ENCODE data around the gene SCPEP1. TPM values are rescaled to one million over a fixed set of nuclear protein-coding genes. Genes with fewer than 3 reads are reported as not detected.

The SCPEP1 gene
- total and polyA plus RNA-seq, 10 of the 15 experiments (the other 5 are each of a cell fraction or from before 2014, with no cell fraction given) = 31.2 to 80.2 (median 40.7) TPM

- TF ChIP-seq BHLHE40 (IDR thresholded peaks at IDR 0.05; ENCODE audit: borderline replicate concordance in 1 of 2, low read depth in 2 of 2, low read length in 1 of 2) (no peak), STAT3 (IDR thresholded peaks at IDR 0.05; ENCODE audit: low read depth, low read length) (no peak), ESRRA (IDR thresholded peaks at IDR 0.05; ENCODE audit: low read length) (no peak)
These were observed 44.7 kb upstream of the SCPEP1 start (continued) for GRCh38 chr17:56933151-56933745.

- Histone ChIP-seq H3K4me1 (ENCODE audit: control insufficient read depth, insufficient read depth, low read length) (no peaks in the 10 kb centered on the region), H3K27me3 (replicated peaks in 1 of 2; ENCODE audit: control insufficient read depth in 2 of 2, insufficient read depth in 2 of 2, low read length in 1 of 2) (no peaks in the 10 kb centered on the region), H3K36me3 (ENCODE audit: control insufficient read depth in 2 of 2, insufficient read depth in 2 of 2, low read length in 1 of 2) (peaks cover 0 to 10% of the 10 kb centered on the region in 2 experiments; a peak in 1 of 4 replicates), H3K4me3 (no peak overlapping the region), H4K20me1 (ENCODE audit: control insufficient read depth, insufficient read depth) (no peaks in the 10 kb centered on the region), H3K9me3 (replicated peaks; ENCODE audit: control insufficient read depth, insufficient read depth, low read length) (peaks cover 2% of the 10 kb centered on the region; the same call in 2 of the 3 replicates), H3K79me2 (ENCODE audit: control insufficient read depth, insufficient read depth, low read length) (no peaks in the 10 kb centered on the region), H3K4me2 (ENCODE audit: control insufficient read depth, insufficient read depth) (no peak overlapping the region), H3K27ac (ENCODE audit: control insufficient read depth, insufficient read depth) (no peak overlapping the region), H2AFZ (ENCODE audit: control insufficient read depth, low read depth, low read length) (no peak overlapping the region), H3K9ac (ENCODE audit: control insufficient read depth, insufficient read depth, low read length) (no peak overlapping the region)
- WGBS (ENCODE audit: insufficient coverage, insufficient replicate concordance, low lambda C conversion rate, missing lambda C conversion rate) = 90% methylated on average over 1 of the region's 1 CpG
- in situ Hi-C loops (cut with MboI) (no loop called here), intact Hi-C loops (cut with micrococcal nuclease; ENCODE audit: unreplicated experiment) (no loop called here)
- FAIRE-seq (no peak), DNase-seq (ENCODE audit: low read depth, low spot score) (no peak), ATAC-seq (no peak)
- ChIA-PET CTCF (interaction anchor here (1.0 to 4.1 kb wide), 2 partner anchors 113 to 116 kb away, joined by 3 to 19 read pairs; no protein-coding TSS in a partner anchor), POLR2A (no interaction called here), RAD21 (ENCODE audit: unreplicated experiment) (no interaction called here), SMC1A (ENCODE audit: uncharacterized antibody, unreplicated experiment) (interaction anchor here (3.4 kb wide), 1 partner anchor 115 kb away, joined by 21 read pairs; no protein-coding TSS in a partner anchor)
- TF ChIP-seq SP1 (IDR thresholded peaks at IDR 0.05; ENCODE audit: low read depth, low read length) = no peak
- TF ChIP-seq RELB (IDR thresholded peaks at IDR 0.05; ENCODE audit: low read depth) = no peak
- TF ChIP-seq RAD51 (IDR thresholded peaks at IDR 0.05) = no peak
- no peak for TF ChIP-seq ETV6 (conservative IDR thresholded peaks at IDR 0.05 in 1 of 2, IDR thresholded peaks at IDR 0.05 in 1 of 2; ENCODE audit: borderline replicate concordance in 1 of 2, low read depth in 1 of 2)
- no peak for TF ChIP-seq CHD2 (IDR thresholded peaks at IDR 0.05; ENCODE audit: borderline replicate concordance, low read depth, low read length)
- TF ChIP-seq BCLAF1 (IDR thresholded peaks at IDR 0.05) = no peak
- TF ChIP-seq SREBF2 (IDR thresholded peaks at IDR 0.05; ENCODE audit: low read length) = no peak
- no peak for TF ChIP-seq RB1 (IDR thresholded peaks at IDR 0.05; ENCODE audit: borderline replicate concordance)
- TF ChIP-seq SREBF1 (IDR thresholded peaks at IDR 0.05; ENCODE audit: low read length) = no peak
- no peak for TF ChIP-seq TCF7 (IDR thresholded peaks at IDR 0.05; ENCODE audit: borderline replicate concordance)
- TF ChIP-seq ATF2 (IDR thresholded peaks at IDR 0.05; ENCODE audit: low read length) = no peak
- no TSS peak for BruUV-seq (replicated peaks)
These were observed 44.1 kb upstream of the SCPEP1 start for GRCh38 chr17:56933868-56934267.
